DOHH2 (cell line): ENCODE measurements around the gene NPAS3.

ENCODE experiments used
- EZH2phosphoT487 ChIP-seq: fragments of 200-600 bp; sonication (generic); IDR thresholded peaks from 2 replicates; pipeline ENCODE4 v1.6.1; 2017; ENCODE audit warnings: borderline replicate concordance, mild to moderate bottlenecking, antibody characterized with exemption, low read length, moderate library complexity, mixed read lengths
- TF ChIP-seq, protein P1 (sequence below): fragments of 200-600 bp; sonication (generic); IDR thresholded peaks from one replicate; pipeline ENCODE4 v1.5.1; 2014; ENCODE audit warnings: antibody characterized with exemption, mild to moderate bottlenecking, low read depth, low read length; ENCODE audit not compliant: poor library complexity, severe bottlenecking

DNA sequence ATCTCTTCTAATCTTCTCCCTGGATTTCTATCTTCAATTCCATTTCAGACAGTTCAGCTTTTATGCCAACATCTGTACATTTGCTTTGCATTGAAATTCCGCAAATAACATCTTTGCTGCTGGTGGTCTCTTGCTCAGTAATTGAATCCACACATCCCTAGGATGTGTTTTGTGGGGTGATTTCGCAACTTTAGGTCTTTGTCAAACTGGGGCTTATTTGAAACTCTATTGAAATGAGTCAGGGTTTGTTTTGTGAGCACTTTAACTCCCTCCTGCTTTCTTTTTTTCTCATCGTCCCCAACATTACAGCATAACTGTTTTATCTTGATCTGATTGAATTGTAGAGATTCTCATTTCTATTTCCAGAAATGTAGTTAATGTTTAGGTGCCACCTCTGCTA is 404.3 kb downstream of the NPAS3 start:
- TF ChIP-seq, protein P1, sequence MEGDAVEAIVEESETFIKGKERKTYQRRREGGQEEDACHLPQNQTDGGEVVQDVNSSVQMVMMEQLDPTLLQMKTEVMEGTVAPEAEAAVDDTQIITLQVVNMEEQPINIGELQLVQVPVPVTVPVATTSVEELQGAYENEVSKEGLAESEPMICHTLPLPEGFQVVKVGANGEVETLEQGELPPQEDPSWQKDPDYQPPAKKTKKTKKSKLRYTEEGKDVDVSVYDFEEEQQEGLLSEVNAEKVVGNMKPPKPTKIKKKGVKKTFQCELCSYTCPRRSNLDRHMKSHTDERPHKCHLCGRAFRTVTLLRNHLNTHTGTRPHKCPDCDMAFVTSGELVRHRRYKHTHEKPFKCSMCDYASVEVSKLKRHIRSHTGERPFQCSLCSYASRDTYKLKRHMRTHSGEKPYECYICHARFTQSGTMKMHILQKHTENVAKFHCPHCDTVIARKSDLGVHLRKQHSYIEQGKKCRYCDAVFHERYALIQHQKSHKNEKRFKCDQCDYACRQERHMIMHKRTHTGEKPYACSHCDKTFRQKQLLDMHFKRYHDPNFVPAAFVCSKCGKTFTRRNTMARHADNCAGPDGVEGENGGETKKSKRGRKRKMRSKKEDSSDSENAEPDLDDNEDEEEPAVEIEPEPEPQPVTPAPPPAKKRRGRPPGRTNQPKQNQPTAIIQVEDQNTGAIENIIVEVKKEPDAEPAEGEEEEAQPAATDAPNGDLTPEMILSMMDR: no peak
- TF ChIP-seq EZH2phosphoT487: no peak
